Activated CD8-positive, alpha-beta memory T cell treated with anti-CD3 and anti-CD28 coated beads for 4 hours (primary cell): ENCODE data around the gene HMGXB4.

Source experiments
- DNase-seq, 2 donors: peaks; one replicate each; pipeline ENCODE4 v3.0.0-alpha.2; 2020; ENCODE audit warnings: low read depth in 2 of 2

Gene HMGXB4

DNA sequence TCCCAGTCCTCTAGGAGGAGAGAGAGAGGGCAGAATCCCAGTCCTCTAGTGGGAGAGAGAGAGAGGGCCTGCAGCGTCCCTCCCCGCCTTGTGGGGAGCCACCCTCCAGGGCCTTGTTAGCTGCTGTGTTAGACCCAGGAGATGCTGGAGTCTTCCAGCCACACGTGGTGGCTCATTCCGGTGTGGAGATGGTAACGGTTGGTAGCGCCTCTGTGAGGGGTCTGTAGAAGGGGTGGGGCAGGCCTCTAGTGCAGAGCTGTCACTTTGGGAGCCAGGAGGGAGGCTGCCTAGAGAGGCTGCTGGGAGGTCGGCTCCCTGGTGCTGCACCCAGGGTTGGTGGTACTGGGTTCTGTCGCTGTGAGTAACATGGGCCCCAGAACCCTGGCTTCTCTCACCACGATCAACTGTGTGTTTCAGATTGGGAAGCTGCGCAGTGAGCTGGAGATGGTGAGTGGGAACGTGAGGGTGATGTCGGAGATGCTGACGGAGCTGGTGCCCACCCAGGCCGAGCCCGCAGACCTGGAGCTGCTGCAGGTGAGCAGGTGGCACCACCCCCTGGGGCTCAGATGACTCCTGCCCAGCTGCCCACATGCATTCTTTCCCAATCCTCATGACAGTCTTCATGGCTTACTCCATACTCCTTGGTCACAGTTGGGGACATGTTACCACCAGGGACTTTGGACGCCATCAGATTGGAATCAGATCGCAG, 69.7 kb downstream of the HMGXB4 start:
- no peak for DNase-seq

DNA sequence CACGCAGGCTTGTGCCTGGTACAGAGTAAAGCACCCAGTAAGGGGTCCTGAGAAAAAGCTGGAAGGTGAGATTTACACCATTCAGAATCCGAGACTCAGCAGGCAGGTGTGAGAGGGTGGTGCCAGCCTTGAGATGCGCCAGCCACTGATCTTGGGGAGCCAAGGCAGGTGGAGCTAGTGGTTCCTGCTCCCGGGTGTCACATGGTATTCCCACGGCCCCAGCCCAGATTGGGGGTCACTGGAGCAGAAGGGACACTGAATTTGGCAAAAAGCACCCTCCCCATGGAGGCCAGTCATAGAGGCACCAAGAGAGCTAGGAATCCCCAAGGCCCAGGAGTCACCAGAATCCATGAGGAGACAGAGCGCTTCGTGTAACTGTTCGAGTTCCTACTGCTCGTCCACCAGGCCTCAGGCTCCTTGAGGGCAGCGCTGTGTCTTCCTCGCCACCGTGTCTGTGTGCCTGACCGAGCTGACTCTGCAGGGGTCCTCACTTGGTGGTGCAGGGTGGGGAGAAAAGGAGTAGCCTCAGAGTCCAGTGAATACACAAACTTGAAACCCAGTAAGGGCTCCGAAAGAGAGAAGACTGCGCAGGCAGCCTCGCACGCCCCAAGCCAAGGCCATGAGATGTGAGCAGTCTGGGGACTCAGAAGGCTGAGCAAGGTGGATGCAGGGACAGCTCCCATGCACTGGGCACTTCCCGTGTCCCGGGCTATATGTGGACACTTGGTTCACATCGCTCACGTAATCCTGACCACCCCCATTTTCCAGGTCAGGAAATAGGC, 70.6 kb downstream of the HMGXB4 start:
- DNase-seq: no peak

GRCh38 chr22:35328472-35328885, 71.2 kb downstream of the HMGXB4 start:
- no peak for DNase-seq

DNA sequence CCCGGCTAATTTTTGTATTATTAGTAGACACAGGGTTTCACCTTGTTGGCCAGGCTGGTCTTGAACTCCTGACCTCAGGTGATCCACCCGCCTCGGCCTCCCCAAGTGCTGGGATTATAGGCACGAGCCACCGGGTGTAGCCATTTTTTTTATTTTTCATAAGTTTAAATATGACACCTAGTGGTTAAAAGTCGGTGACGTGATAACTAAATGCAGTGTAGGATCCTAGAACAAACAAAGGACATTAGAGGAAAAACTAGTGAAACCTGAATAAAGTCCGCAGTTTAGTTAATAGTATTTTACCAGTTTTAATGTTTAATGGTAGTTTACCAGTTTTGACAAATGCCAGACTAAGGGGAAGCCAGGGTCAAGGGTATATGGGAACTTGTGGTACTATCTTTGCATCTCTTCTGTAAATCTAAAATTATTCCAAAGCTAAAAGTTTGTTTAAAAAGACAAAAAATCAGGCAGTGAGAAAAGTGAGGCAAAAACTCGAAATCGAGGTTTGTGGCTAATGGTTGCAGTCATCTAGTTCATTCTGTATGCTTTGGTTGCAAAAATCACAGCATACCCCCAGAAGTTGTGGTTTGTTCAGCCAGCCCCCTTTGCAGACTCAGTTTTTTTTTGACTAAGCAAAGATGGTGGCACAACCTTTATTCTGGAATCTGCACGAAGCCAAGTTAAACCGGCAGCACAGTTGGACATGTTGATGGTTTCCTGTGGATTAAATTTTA, 72.0 kb downstream of the HMGXB4 start:
- DNase-seq: no peak

DNA sequence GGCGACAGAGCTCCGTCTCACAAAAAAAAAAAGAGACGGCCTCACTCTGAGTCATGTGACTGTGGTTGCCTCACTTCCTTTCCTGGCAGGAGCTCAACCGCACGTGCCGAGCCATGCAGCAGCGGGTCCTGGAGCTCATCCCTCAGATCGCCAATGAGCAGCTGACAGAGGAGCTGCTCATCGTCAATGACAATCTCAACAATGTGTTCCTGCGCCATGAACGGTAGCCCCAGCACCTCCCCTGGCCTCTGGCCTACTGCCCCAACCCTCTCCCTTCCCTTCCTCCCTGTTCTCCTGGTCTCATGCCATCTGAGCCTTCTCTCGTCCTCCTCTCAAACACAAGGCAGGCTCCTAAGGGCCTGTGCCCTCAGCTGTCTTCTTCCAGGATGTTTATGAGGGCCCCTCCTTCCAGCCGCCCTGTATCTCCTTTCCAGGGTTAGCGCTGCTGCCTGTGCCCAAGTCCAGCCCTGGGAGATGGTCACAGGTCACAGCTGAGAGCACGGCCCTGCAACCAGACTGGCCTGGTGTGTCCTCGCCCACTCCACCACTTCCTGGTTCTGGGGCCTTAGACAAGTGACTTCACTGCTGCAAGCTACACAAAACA, 73.1 kb downstream of the HMGXB4 start:
- peak in 1 of 2 donors; percentile 17 for DNase-seq

GRCh38 chr22:35332278-35332677, 75.0 kb downstream of the HMGXB4 start:
- no peak for DNase-seq

GRCh38 chr22:35333220-35333619, 75.9 kb downstream of the HMGXB4 start:
- no peak for DNase-seq

- no peak for DNase-seq
Observed at GRCh38 chr22:35334004-35334403, 76.7 kb downstream of the HMGXB4 start.

DNA sequence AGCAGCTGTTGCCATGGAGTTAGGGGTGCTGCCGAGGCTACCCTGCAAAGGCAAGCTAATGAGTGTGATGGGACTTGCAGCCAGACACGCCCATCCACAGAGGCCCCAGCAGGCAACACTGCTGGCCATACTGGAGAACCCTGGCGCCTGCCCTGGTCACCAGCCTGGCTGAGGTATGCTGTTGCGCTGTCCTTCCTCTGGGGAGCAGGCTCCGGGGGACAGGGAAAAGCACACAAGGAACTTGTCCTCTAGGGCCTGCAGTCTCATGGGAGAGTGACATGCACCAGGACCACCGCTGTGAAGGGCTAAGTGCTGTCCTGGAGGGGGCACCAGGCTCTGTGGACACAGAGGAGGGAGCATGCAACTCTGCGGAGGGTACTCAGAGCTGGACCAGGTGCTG, 78.2 kb downstream of the HMGXB4 start:
- DNase-seq: no peak

- DNase-seq: no peak
Observed at GRCh38 chr22:35335936-35336781, 78.9 kb downstream of the HMGXB4 start.

DNA sequence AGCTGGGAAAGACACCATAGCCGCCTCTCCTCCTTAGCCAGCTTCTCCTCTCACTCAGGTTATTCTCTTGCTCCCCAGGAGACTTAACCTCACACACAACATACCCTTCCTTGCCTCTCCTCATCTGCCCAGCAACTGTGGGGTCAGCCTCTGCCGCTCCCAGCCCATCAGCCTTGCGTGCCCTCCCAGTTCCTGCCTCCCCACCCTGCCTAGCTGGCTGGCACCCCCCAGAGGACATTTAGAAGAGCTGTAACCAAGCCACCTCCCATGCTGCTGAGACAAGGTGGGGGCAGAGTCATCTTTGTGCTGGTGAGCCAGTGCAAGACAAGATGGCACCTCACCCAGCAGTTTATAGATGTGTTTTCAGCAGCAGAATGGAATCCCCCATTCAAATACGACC, 80.6 kb downstream of the HMGXB4 start:
- DNase-seq: no peak

DNA sequence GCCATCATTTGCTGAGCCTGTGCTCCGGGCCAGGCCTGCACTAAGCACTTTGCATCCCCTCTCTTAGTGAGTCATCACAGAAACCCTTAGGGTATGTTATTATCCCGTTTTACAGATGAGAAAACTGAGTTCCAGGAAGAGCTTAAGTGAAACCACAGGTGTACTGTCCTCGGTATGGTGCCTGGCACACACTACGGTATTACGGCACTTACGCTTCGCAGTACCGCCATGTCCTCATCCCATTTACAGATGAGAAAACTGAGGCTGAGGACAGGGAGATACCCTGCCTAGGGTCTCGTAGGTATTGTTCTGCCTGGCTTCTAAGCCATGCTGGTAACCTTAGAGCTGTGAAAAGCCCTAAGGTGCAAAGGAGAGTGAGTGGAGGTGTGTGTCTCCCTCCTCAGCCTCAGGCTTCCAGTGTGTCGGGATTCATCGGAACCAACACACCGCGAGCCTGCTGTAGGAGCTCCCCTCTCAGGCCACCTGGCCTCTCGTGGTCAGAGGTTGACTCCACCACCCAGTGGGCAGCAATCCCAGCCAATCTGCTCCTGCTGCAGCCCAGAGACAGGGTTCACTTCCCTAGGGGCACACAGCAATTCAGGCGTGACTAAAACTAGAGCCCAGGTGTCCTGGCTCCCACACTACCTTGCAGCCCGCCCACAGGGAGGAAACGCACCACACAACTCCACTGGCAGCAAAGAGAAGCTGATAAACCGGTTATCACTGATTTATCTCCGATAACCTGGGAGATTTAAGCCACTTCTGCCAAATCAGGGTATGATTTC, 84.0 kb downstream of the HMGXB4 start:
- DNase-seq: no peak

DNA sequence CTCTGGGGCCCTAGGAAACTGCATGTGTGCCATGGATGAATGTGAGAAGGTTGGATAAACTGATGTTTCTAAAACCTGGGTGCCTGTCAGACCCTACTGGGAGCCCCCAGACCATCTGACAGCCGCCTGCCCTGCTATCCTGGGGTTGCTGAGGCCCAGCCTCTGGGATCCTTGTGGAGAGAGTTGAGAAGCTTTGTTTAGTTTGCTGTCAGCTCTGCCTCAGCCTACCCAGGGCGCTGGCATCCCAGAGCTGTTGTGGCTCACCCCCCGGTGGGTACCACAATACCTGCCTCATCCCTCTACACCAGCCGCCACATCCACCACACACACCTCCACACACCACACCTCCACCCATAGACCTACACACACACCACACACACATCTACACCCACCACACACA, 85.1 kb downstream of the HMGXB4 start:
- no peak for DNase-seq

DNA sequence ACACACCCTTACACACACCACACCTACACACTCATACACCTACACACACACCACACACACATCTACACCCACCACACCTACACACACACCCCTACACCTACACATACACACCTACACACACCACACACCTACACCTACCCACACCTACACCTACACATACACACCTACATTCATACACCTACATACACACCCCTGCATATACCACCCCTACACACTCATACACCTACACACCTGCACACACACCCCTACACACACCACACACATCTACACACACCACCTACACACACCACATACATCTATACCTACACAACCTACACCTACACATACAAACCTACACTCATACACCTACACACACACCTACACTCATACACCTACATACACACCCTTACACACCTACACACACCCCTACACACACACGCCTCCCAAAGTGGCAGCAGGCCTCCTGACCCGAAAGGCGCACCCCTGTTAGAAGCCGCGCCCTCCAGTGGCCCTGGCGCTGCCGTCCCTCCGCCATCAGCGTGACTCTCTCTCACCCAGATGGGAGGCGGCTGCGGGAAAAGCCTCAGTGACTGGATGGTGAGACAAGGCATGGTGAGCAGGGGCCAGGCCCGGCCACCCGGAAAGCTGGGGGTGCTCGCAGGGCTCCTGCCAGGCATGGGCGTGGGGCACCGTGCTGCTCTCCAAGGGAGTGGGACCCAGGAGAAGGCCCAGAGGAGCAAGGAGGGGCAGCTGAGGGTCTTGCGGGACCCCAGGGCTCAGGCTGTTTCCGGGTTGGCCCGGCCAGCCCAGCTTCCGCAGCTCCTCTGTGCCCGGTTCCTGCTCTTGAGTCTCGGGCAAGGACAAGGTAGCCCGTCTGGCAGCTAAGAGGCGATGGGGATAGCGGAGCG, 86.6 kb downstream of the HMGXB4 start:
- DNase-seq: no peak

DNA sequence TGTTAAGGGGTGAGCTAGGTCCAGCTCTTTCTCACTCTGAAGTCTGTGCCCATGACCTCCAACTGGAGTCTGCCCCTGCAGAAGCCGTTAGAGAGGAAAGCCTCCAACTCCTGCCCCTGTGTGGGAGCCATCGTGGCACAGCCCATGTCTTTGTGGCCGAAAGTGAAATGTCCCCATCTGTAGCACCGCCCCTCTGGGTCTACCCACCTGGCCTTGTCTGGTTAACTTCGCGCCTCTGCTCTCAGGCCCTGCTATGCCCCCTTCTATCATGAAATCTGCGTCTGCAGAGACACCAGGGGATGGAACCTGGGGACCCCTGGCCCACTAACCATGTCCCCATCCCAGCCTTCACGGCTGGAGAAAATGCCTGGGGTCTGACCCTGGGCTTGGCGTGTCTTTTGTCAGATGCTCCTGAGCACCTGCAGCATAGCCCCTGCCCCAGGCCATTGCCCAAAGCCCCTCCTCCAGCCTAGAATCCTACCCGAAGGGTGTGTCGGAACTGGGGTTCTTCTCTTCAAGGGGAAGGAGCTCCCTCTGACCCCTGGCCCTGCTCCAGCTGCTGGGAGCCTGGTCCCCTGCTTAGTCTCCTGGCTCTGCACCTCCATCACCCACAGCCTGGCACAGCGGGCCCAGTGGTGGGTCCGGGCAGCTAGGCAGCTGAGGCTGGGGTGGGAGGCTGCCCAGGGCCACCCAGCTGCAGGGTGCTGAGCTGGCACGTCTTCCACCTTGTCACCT, 87.8 kb downstream of the HMGXB4 start:
- DNase-seq: no peak
